ENCODE results near the gene RPL32.
"Not testable (repeated sequence)": the region's sequence is repeated elsewhere in the genome, so short reads cannot be mapped to it uniquely, and the experiment has no call there.

Gene RPL32

DNA sequence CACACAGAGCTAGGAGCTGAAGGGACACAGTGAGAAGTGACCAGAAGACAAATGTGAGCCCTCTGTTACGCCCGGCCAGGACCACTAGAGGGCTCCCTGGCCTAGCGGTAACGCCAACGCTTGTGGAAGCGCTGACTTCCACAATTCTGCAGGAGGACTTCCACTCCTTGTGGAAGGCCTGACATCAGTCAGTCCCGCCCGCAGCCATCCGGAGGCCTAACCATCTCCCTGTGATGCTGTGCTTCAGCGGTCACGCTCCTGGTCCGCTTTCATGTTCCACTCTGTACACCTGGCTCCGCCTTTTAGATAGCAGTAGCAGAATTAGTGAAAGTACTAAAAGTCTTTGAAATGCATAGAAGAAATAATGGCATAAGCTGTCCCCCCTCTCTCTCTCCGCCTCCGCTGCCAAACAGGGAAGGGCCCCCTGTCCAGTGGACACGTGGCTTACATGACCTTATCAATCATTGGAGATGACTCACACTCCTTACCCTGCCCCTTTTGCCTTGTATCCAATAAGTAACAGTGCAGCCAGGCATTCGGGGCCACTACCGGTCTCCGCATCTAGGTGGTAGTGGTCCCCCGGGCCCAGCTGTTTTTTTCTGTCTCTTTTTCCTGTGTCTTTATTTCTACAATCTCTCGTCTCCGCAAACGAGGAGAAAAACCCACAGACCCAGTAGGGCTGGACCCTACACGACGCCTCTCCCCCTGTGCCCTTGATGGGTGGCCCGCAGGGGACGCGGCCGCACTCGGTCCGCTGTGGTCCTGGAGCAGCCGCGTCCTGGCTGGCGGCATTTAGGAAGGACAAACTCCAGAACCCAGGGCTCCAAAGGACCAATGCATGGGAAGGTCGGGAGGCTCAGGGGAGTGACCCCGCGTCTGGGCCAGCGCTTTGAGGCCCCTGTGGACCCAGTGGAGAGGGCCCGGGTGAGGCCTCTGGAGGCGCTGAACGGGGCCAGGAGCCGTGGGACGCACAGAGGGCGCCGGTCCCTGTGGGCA lies 27.0 kb upstream of the RPL32 start:
- peak; percentile 66 to 73 for DNase-seq

DNA sequence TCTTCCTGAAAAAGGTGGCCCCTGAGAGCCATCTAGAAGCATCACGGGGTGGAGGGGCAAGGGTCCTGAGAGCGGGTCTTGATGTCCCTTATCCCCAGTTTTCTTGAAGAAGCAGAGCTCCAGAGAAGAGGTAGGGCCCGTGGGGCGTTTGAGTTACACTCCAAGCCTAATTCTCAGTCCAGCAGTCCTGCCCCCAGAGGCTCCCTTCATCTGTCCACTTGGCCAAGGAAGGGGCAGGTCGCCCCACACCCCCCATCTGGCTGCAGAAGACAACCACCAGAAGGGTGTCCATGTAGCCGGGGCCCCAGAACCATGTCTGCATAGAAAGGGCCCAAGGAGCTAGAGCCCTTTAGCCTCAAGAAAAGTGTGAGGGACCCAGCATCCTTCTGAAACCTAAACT lies 25.5 kb upstream of the RPL32 start:
- no peak for DNase-seq

DNA sequence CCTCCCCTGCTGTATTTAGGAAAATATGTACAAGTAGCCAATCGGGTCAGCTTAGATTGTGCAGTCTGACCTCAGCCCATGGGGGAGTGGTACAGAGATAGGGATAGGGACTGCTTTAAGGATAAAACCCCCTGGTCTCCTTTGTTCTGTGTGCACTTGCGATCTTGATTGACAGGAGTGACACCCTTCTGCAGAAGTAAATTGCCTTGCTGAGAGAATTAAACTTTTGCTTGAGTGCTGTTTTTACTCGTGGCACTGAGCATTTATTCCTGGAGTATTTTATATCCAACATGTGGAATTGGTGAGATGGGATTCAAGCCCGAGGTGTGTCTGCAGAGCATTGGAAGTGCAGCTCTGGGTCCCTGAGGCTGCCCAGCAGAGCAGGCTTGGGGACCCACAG lies 23.9 kb upstream of the RPL32 start:
- DNase-seq, result no peak

DNA sequence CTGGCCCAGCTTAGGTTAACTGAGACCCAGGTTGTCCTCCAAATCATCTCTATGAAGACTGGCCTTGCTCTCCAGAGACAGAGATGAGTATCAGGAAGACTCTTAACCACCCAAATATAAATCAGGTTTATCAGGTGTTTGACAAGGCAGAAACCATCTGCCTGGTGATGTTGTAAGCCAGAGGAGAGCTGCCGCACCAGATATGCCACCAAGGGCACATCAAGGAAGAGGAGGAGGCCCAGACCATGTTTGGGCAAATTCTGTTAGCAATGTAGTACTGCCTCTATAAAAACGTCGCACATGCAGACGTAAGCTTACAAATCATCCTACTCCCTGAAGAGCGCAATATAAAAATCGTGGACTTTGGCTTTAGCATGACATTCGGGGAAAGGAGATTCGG lies 21.0 kb upstream of the RPL32 start:
- no peak for DNase-seq

DNA sequence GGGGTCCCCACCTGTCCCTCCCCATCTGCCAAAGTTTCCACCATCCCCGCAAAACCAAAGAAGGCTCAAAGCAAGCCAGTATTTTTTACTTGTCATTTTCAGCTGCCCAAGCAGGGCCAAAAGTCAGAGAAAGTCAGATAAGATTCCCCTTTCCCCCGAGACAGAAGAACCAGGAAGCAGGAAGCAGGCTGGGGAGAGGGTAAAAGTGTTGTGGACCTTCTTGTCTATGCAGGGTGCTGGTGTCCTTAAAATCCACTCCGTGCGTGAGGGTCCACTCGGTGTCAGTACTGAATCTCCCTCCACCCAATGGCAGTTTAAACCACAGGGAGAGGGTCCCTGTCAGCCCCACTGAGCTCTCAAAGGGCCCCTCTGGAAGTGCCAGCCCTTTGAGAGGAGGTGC lies 20.2 kb upstream of the RPL32 start:
- DNase-seq, result no peak

DNA sequence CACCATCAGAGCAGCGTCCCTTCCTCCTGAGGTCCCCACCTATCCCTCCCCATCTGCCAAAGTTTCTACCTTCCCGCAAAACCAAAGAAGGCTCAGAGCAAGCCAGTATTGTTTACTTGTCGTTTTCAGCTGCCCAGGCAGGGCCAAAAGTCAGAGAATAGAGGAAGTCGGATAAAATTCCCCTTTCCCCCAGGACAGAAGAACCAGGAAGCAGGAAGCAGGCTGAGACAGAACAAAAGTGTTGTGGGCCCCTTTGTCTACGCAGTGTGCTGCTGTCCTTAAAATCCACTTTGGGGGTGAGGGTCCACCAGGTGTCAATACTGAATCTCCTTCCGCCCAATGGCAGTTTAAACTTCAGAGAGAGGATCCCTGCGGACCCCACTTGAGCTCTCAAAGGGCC lies 18.5 kb upstream of the RPL32 start:
- no peak for DNase-seq

DNA sequence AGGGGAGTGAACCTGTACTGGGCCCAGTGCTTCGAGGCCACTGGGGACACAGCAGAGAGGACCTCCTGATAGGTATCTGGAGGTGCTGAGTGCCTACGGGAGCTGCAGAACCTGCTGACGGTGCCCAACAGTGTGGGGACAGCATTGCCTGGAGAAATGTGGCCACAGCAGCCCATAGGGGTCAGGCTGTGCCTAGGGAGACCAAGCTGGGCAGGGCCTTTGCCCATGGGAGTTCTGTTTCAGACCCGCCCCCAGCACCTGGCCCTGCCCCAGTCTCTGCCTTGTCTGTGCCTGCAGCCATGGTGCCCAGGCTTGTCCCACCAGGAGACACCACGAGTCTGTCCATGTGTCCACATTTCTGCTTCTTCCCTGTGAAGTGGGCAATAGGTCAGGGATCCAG lies 15.3 kb upstream of the RPL32 start:
- no peak for DNase-seq

DNA sequence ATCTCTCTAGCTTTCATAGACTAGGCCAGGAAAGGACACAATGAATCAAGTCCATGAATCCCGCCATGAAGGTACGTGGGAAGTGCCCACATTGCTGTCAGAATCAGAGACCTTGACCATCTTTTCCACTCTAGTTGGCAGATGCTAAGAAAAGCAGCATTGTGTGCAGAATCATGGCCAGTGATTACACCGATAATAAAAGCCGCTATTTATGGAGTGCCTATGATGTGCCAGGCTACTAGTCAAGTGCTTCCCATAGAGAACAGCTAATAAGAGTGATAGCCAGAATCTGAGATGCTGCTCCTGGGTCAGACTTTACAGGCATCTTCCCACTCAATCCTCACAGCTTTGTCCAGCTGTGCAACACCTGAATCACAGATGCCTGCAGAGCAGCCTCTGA lies 13.2 kb upstream of the RPL32 start:
- DNase-seq, result no peak

DNA sequence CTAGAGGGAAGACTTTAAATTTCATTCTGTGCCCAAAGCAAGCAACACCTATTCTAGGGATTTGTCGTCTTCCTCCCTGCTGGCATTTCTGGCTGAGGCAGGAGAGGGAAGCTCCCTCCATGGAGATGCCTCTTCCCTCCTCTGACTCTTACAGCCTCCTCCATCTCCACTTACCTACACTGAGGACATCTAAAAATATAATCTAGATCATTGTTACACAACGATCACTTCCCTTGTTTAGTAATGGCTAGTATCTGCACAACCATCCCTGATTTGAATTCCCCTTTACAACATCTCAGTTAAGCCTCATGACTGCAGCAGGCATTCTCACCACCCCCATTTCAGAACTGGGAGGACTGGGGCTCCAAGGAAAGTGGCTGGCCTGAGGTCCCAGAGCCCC lies 12.5 kb upstream of the RPL32 start:
- DNase-seq, result not testable (repeated sequence)

DNA sequence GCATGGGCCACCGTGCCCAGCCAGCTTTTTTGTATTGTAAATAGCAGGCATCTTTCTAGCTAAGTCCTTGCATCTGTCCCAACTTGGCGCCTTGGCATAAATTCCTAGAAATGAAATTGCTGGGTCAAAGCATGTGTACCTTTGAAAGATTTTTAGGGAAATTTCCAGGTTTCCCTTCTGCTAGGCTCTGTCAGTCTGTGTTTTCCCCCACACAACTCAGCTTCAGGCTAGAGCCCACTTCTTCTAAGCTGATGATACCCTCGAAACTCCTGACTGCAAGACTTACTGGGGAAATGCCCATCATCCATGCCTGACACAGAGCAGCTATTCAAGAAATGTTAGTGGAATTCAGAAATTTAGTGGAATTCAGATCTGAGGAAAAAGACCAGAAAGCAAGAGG lies 10.8 kb upstream of the RPL32 start:
- no peak for DNase-seq

DNA sequence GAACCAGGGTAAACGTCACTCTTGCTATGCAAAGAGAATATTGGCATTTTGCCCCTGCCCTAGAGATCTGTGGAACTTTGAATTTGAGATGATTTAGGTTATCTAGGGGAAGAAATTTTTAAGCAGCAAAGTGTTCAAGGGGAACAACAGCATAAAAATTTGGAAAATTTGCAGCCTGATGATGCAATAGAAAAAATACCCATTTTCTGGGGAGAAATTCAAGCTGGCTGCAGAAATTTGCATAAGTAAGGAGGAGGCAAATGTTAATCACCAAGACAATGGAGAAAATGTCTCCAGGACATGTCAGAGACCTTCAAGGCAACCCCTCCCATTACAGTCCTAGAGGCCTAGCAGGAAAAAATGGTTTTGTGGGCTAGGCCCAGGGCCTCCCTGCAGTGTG lies 4.4 kb upstream of the RPL32 start:
- no peak for DNase-seq

DNA sequence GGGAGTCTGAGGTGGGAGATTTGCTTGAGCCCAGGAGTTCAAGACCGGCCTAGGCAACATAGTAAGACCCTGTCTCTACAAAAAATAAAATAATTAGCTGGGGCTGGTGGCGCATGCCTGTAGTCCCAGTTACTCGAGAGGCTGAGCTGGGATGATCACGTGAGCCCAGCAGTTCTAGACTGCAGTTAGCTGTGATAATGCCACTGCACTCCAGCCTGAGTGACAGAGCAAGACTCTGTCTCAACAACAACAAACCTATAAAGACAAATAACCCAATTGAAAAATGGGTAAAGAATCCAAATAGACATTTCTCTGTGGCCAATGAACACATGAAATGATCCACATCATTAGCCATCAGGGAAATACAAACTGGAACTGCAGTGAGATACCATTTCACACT lies 1.1 kb upstream of the RPL32 start:
- DNase-seq, result no peak

DNA sequence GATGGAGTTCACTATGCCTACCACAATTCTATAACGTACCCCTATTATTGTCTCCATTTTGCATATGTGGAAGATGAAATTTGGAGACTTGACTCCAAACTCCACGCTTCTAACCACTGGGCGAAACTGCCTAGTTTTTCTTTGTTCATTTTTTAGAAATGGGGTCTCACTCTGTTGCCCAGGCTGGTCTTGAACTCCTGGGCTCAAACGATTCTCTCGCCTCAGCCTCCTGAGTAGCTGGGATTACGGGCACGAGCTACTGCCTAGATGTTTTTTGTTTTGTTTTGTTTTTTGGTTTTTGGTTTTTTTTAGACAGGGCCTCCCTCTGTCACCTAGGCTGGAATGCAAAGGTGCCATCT lies 584 bp upstream of the RPL32 start:
- DNase-seq, result no peak

DNA sequence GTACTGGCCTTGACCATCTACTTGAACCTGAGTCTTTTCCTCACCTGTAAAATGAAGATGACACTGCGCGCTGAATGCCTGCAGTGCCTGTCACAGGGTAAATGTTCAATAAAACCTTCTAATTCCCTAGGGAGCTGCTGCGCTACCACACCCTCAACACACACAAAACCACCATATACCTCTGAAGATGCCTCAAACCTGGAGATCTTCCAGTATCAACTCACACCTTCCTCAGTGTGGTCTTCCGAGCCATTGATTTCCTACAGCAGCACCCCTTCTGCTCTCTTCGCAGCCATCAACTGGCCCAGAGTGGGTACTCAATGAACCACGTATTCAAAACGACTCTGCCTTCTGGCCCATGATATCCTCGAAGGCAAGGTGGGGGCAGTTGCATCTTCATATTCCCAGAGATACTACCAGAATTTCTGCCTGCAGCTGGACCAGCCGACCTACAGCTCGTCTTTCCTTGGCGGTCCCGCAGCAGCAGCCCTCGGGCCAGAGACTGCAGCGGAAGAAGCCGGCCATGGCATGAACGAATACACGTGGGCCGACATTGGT lies 695 bp downstream of the RPL32 start:
- no peak for DNase-seq

DNA sequence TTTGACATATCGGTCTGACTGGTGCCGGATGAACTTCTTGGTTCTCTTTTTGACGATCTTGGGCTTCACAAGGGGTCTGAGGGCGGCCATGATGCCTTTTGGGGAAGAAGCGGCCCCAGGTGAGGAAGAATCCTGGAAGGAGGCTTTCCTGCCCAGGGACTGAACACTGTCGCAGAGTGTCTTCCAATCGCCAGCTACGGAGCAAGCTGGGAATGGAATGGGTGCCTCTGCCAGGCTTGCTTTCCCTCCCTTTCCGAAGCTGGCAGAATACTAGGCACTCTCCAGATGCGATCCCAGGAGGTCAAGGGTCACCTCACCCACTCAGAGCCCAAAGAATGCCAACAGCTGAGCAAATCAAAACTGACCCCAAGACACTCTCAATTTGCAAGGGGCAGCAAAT lies 1.2 kb downstream of the RPL32 start:
- peak in 1 of 2 donors; percentile 23 for DNase-seq

DNA sequence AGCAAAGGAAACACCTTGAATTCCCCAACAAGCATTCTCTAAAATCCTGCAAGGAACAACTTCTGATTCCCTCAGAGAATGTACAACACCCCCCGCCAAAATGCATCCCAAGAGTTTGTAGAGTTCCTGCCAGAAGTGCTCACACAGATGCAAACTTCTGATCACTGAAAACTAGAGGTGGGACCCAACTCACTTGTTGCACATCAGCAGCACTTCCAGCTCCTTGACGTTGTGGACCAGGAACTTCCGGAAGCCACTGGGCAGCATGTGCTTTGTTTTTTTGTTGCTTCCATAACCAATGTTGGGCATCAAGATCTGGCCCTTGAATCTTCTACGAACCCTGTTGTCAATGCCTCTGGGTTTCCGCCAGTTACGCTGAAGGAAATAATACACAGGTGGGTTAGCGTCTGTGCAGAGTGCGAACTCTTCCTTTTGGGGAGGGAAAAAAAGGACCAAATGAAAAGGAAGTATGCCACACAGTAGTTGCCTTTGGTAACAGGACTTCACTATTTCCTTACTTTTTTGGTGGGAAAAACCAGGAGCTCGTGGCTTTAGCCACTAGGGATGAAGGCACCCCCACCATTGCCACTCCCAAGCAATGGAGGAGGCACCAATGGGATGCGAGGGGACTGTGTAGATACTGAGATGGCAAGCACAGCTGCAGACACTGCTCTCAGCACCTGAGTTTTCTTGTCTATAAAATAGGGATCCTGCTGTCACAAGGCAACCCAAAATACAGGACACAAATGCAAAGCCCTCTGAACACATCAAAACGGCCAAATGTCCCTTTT lies 2.0 kb downstream of the RPL32 start:
- no peak for DNase-seq

DNA sequence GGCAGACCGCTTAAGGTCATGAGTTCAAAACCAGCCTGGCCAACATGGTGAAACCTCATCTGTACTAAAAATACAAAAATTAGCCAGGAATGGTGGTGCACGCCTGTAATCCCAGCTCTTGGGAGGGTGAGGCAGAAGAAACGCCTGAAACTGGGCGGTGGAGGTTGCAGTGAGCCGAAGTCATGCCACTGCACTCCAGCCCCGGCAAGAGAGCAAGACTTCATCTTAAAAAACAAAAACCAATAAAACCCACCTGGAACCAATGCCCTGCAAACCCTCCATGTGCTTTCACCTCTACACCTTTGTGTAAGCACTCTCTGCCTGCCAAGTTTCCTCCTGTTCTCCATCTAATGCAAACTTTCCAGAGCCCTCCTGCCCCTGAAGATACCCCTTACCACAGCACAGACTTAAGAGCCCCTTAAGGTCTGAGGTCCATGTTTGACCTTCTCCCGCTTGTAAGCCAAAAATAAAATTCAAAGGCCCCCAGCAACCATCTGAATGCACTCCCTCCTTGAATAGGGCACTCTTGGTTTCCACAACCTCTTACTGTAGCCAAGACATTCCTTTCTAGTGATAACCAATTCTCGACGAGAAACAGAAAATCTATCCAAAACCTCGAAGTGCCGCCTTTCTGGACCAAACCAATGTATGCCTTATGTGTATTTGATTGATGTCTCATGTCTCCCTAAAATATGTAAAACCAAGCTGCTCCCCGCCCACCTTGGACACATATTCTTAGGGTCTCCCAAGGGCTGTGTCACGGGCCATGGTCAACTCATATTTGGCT lies 3.0 kb downstream of the RPL32 start:
- no peak for DNase-seq

DNA sequence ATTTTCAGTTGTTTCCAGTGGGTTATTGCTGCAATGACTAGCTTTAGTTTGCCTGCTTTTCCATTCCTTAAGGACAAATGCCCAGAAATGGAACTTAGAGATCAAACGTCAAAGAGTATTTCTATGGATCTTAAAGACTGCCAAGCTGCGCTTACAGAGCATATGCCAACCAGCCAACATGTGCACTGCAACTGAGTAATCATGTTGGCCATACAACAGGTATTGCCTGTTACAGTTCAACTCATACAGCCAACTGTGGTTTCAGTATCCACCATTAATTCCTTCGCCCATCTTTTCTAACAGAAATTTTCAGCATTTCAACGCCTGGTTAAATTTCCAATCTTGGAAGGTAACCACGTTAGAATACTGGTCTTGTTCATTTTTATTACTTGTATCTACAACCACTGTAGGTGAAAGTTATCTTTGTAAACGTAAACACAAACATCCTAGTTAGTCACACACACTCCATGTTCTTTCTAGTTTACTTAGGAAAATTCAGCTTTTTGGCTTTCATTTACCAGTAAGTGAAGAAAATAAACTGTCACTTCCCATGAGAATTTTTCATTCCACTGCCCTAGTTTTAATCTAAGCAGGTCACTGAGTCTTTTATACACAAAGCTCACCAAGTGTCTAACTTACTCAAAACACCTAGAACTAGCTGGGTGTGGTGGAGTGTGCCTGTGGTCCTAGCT lies 3.9 kb downstream of the RPL32 start:
- no peak for DNase-seq

DNA sequence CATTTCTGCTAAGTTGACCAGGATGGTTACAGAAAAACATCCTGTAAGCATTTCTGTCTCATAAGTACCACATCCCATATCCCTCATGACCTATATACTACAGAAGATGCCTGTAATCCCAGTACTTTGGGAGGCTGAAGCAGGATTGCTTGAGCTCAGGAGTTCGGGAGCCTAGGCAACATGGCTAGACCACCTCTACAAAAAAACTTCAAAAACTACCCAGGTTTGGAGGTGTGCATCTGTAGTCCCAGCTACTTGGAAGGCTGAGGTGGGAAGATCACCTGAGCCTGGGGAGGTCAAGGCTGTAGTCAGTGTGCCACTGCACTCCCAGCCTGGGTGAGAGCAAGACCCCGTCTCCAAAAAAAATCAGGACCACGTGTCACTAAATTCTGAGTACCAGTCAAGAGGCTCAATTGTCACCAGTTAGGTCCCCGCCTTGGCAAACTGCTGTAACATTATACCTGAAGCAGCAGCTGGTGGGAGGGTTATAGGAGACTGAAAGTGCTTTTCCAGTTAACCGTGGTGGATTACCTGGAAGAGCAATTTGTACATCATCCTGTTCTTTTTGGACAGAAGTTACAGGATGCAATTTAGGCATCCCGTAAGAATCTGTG lies 6.2 kb downstream of the RPL32 start:
- no peak for DNase-seq

DNA sequence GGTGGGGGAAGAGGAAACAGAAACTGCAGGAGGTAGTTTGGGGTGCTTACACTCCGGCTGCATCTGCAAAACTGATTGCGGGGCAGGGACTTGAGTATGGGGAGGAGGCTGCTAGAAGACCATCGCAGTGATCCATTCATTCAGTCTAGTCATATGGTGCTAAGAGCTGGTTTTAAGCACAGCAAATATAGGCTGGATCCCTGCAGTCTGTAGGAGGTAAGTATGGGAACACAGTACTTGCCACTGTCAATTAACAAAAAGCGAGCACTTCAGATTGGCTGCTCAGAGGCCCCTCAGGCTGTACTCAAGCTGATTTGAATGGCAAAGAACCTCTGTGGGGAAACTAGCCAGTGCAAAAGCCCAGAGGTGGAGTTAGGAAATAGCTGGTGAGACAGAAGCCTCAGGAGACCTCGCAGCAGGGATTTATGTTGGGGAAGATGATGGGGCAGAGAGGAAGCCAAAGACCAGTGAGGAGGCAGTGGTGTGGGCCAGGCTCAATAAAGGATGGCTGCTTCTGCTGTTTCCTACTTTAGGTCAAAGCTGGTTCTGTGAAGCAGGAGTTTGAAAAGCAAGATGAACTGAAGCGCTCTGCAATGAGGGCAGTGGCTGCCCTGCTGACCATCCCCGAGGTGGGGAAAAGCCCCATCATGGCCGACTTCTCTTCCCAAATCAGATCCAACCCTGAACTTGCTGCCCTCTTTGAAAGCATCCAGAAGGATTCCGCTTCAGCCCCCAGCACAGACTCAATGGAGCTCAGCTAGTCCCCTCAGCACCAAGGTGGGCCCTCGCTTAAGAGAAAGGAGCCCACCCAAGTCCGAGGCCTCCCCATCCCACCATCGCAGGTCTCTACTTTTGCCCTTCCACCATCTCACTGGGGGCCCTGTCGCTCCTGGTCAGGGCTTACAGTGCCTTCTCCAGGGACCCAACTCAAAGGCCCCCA lies 7.9 kb downstream of the RPL32 start:
- no peak for DNase-seq
